Measurements from ENCODE around the gene C9orf50. TPM values are rescaled to one million over a fixed set of nuclear protein-coding genes. Genes with fewer than 3 reads are reported as not detected.

Gene C9orf50
- total RNA-seq, 4 donors from 2014 or later = not detected

GRCh38 chr9:129582855-129583254 lies 38.0 kb downstream of the C9orf50 start:
- H3K4me1 ChIP-seq = peaks cover 0 to 10% (median 9%) of the 10 kb centered on the region in 3 donors
- WGBS, 2 donors = 82 to 90% methylated on average over 3 of the region's 3 CpGs
- intact Hi-C loops (cut with DNase I) = no loop called here
- H3K9me3 ChIP-seq = no peaks in the 10 kb centered on the region
- no peak for DNase-seq
- H3K36me3 ChIP-seq = no peaks in the 10 kb centered on the region
- H3K27me3 ChIP-seq = no peaks in the 10 kb centered on the region
- H3K27ac ChIP-seq = no peak overlapping the region
- no peak for TF ChIP-seq POLR2A (IDR thresholded peaks at IDR 0.05)
- TF ChIP-seq CTCF (IDR thresholded peaks at IDR 0.05) = no peak
- no peak overlapping the region for H3K4me3 ChIP-seq

GRCh38 chr9:129581505-129582189 lies 39.3 kb downstream of the C9orf50 start:
- intact Hi-C loops (cut with DNase I) = no loop called here
- TF ChIP-seq POLR2A (IDR thresholded peaks at IDR 0.05) (no peak), CTCF (IDR thresholded peaks at IDR 0.05) (no peak)
- Histone ChIP-seq H3K4me1 (peaks cover 0 to 12% (median 6%) of the 10 kb centered on the region in 3 donors), H3K4me3 (no peak overlapping the region), H3K27me3 (no peaks in the 10 kb centered on the region), H3K27ac (no peak overlapping the region), H3K36me3 (no peaks in the 10 kb centered on the region), H3K9me3 (no peaks in the 10 kb centered on the region)
- WGBS, 2 donors = 50 to 73% methylated on average over 2 of the region's 4 CpGs
- DNase-seq = no peak

GRCh38 chr9:129580211-129580915 lies 40.5 kb downstream of the C9orf50 start:
- Histone ChIP-seq H3K4me1 (peaks cover 0 to 9% (median 4%) of the 10 kb centered on the region in 3 donors), H3K27me3 (no peaks in the 10 kb centered on the region), H3K36me3 (no peaks in the 10 kb centered on the region), H3K27ac (no peak overlapping the region), H3K4me3 (no peak overlapping the region), H3K9me3 (no peaks in the 10 kb centered on the region)
- intact Hi-C loops (cut with DNase I) = no loop called here
- WGBS, 2 donors = 62 to 64% methylated on average over 10 to 11 of the region's 11 CpGs
- no peak for TF ChIP-seq POLR2A (IDR thresholded peaks at IDR 0.05)
- TF ChIP-seq CTCF (IDR thresholded peaks at IDR 0.05) = no peak
- no peak for DNase-seq

GRCh38 chr9:129579294-129579693 lies 41.6 kb downstream of the C9orf50 start:
- 81 to 87% methylated on average over 3 of the region's 3 CpGs for WGBS, 2 donors
- Histone ChIP-seq H3K27me3 (no peaks in the 10 kb centered on the region), H3K4me3 (no peak overlapping the region), H3K36me3 (no peaks in the 10 kb centered on the region), H3K27ac (no peak overlapping the region), H3K4me1 (peaks cover 0 to 5% (median 2%) of the 10 kb centered on the region in 3 donors), H3K9me3 (no peaks in the 10 kb centered on the region)
- no peak for TF ChIP-seq POLR2A (IDR thresholded peaks at IDR 0.05)
- no peak for TF ChIP-seq CTCF (IDR thresholded peaks at IDR 0.05)
- intact Hi-C loops (cut with DNase I) = no loop called here
- no peak for DNase-seq
